HG03159 (cell line): ENCODE measurements around the gene MEPE.
"Not testable (repeated sequence)": the region's sequence is repeated elsewhere in the genome, so short reads cannot be mapped to it uniquely, and the experiment has no call there.

Source experiments
- ATAC-seq: cut with Tn5 transposase; IDR thresholded peaks from one replicate; pipeline ENCODE4 v1.9.1; 2021; ENCODE audit warnings: mild to moderate bottlenecking, moderate library complexity; ENCODE audit not compliant: unreplicated experiment

Gene MEPE

GRCh38 chr4:87882321-87882720, 49.6 kb downstream of the MEPE start:
- no peak for ATAC-seq

GRCh38 chr4:87882861-87883260, 50.1 kb downstream of the MEPE start:
- ATAC-seq = no peak

DNA sequence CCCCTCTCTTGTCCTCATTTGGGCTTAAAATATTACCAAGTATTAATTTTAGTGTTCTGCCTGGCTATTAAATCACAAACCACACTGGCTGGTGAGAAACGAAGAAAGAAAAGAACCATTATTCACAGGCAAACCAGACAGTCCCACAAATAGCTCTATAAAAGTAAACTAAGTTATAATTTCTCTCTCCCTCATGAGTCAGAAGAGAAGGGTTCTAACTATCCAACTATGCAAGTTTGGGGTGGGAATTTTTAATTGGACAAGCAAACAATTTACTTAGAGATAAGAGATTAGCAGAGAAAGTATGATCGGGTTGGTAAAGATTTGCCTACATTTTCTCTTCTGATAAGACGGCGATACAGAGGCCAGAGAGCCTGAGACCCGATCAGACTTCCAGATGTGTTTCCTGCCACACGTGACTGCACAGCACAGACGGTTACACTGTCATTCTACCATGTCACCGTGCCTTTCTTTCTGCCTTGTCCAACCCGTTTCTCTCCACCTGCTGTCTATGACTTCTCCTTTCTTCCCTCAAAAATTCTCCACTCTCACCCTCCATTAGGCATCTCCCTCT, 52.3 kb downstream of the MEPE start:
- ATAC-seq = no peak

- ATAC-seq = no peak
Observed at GRCh38 chr4:87886083-87886482, 53.3 kb downstream of the MEPE start.

GRCh38 chr4:87890753-87891152, 58.0 kb downstream of the MEPE start:
- not testable (repeated sequence) for ATAC-seq

- no peak for ATAC-seq
Observed at GRCh38 chr4:87895964-87896621, 63.3 kb downstream of the MEPE start.
